ENCODE data around the gene STEAP1B.

The STEAP1B gene

DNA sequence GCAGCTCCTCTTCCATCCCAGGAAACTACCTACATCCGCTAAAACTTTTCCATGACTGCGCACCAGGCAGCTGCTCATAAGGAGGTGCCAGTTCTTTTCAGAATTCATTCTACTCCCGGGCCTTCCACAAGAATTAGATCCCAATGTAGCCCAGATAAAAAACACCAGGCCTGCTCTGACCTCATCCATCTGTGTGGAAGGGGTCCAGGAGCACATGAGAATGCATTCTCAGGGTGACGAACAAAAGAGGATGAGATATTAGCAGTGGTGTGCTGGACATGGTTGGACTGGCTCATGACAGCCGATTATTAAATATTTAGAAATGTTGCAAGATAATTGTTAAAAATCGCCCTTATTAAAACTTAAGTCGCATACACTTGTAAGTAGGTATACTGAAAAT, 43.2 kb upstream of the STEAP1B start:
- Histone ChIP-seq H3K9me2 (replicated peaks; ENCODE audit: low read depth, low read length) (no peaks in the 10 kb centered on the region), H3K27me3 (ENCODE audit: insufficient read depth, low read length, poor library complexity, severe bottlenecking) (peaks cover 12% of the 10 kb centered on the region), H3K79me2 (ENCODE audit: insufficient read depth, low read length) (no peaks in the 10 kb centered on the region), H3F3A (ENCODE audit: low read depth) (no peaks in the 10 kb centered on the region), H4K20me1 (ENCODE audit: insufficient read depth, low read length, poor library complexity, severe bottlenecking) (no peaks in the 10 kb centered on the region), H2AFZ (ENCODE audit: low read length) (no peak overlapping the region), H3K4me2 (ENCODE audit: low read depth, low read length, poor library complexity, severe bottlenecking) (no peak overlapping the region), H3K4me3 (ENCODE audit: low read length, poor library complexity, severe bottlenecking) (no peak overlapping the region), H3K4me1 (ENCODE audit: insufficient read depth, low read length, poor library complexity, severe bottlenecking) (no peaks in the 10 kb centered on the region), H3K9ac (ENCODE audit: low read depth, low read length, poor library complexity, severe bottlenecking) (no peak overlapping the region), H3K9me3 (ENCODE audit: insufficient read depth, low read depth, low read length) (no peaks in the 10 kb centered on the region), H3K36me3 (ENCODE audit: insufficient read depth, low read length) (no peaks in the 10 kb centered on the region)
- TF ChIP-seq, protein P1, sequence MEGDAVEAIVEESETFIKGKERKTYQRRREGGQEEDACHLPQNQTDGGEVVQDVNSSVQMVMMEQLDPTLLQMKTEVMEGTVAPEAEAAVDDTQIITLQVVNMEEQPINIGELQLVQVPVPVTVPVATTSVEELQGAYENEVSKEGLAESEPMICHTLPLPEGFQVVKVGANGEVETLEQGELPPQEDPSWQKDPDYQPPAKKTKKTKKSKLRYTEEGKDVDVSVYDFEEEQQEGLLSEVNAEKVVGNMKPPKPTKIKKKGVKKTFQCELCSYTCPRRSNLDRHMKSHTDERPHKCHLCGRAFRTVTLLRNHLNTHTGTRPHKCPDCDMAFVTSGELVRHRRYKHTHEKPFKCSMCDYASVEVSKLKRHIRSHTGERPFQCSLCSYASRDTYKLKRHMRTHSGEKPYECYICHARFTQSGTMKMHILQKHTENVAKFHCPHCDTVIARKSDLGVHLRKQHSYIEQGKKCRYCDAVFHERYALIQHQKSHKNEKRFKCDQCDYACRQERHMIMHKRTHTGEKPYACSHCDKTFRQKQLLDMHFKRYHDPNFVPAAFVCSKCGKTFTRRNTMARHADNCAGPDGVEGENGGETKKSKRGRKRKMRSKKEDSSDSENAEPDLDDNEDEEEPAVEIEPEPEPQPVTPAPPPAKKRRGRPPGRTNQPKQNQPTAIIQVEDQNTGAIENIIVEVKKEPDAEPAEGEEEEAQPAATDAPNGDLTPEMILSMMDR (conservative IDR thresholded peaks at IDR 0.05; ENCODE audit: low read length): no peak
- TF ChIP-seq EZH2phosphoT487 (IDR thresholded peaks at IDR 0.05; ENCODE audit: borderline replicate concordance): no peak

GRCh38 chr7:22542669-22543068, 42.7 kb upstream of the STEAP1B start:
- no peak overlapping the region for H2AFZ ChIP-seq (ENCODE audit: low read length)
- H3K9ac ChIP-seq (ENCODE audit: low read depth, low read length, poor library complexity, severe bottlenecking): no peak overlapping the region
- H3K4me2 ChIP-seq (ENCODE audit: low read depth, low read length, poor library complexity, severe bottlenecking): no peak overlapping the region
- H3F3A ChIP-seq (ENCODE audit: low read depth): no peaks in the 10 kb centered on the region
- H4K20me1 ChIP-seq (ENCODE audit: insufficient read depth, low read length, poor library complexity, severe bottlenecking): no peaks in the 10 kb centered on the region
- no peaks in the 10 kb centered on the region for H3K4me1 ChIP-seq (ENCODE audit: insufficient read depth, low read length, poor library complexity, severe bottlenecking)
- H3K9me3 ChIP-seq (ENCODE audit: insufficient read depth, low read depth, low read length): no peaks in the 10 kb centered on the region
- no peaks in the 10 kb centered on the region for H3K79me2 ChIP-seq (ENCODE audit: insufficient read depth, low read length)
- H3K27me3 ChIP-seq (ENCODE audit: insufficient read depth, low read length, poor library complexity, severe bottlenecking): peaks cover 7% of the 10 kb centered on the region
- no peaks in the 10 kb centered on the region for H3K9me2 ChIP-seq (replicated peaks; ENCODE audit: low read depth, low read length)
- no peak overlapping the region for H3K4me3 ChIP-seq (ENCODE audit: low read length, poor library complexity, severe bottlenecking)
- no peaks in the 10 kb centered on the region for H3K36me3 ChIP-seq (ENCODE audit: insufficient read depth, low read length)
- TF ChIP-seq, protein P1 (conservative IDR thresholded peaks at IDR 0.05; ENCODE audit: low read length): no peak
- TF ChIP-seq EZH2phosphoT487 (IDR thresholded peaks at IDR 0.05; ENCODE audit: borderline replicate concordance): no peak

- Histone ChIP-seq H3K4me1 (ENCODE audit: insufficient read depth, low read length, poor library complexity, severe bottlenecking) (no peaks in the 10 kb centered on the region), H3K4me2 (ENCODE audit: low read depth, low read length, poor library complexity, severe bottlenecking) (no peak overlapping the region), H3K4me3 (ENCODE audit: low read length, poor library complexity, severe bottlenecking) (no peak overlapping the region), H3K9ac (ENCODE audit: low read depth, low read length, poor library complexity, severe bottlenecking) (no peak overlapping the region), H3K9me3 (ENCODE audit: insufficient read depth, low read depth, low read length) (no peaks in the 10 kb centered on the region), H3K36me3 (ENCODE audit: insufficient read depth, low read length) (no peaks in the 10 kb centered on the region), H3K9me2 (replicated peaks; ENCODE audit: low read depth, low read length) (no peaks in the 10 kb centered on the region), H4K20me1 (ENCODE audit: insufficient read depth, low read length, poor library complexity, severe bottlenecking) (no peaks in the 10 kb centered on the region), H3K27me3 (ENCODE audit: insufficient read depth, low read length, poor library complexity, severe bottlenecking) (peaks cover 7% of the 10 kb centered on the region), H2AFZ (ENCODE audit: low read length) (no peak overlapping the region), H3K79me2 (ENCODE audit: insufficient read depth, low read length) (no peaks in the 10 kb centered on the region), H3F3A (ENCODE audit: low read depth) (no peaks in the 10 kb centered on the region)
- no peak for TF ChIP-seq EZH2phosphoT487 (IDR thresholded peaks at IDR 0.05; ENCODE audit: borderline replicate concordance)
- TF ChIP-seq, protein P1 (conservative IDR thresholded peaks at IDR 0.05; ENCODE audit: low read length): no peak
Observed at GRCh38 chr7:22542254-22542653, 42.3 kb upstream of the STEAP1B start.
